ENCODE data around the gene TIAM2. TPM values are rescaled to one million over a fixed set of nuclear protein-coding genes. Genes with fewer than 3 reads are reported as not detected.

Gene TIAM2
- total RNA-seq (2022; extraction: Qiagen RNA extraction): 2.8 to 6.1 TPM (median 3.9 TPM) in 5 replicates

GRCh38 chr6:154995254-154996015 is at the start of gene TIAM2:
Gene TIAM2 (plus strand): TSS chr6:154995315. CDS start chr6:155129224, 133,909 bp downstream.

DNA sequence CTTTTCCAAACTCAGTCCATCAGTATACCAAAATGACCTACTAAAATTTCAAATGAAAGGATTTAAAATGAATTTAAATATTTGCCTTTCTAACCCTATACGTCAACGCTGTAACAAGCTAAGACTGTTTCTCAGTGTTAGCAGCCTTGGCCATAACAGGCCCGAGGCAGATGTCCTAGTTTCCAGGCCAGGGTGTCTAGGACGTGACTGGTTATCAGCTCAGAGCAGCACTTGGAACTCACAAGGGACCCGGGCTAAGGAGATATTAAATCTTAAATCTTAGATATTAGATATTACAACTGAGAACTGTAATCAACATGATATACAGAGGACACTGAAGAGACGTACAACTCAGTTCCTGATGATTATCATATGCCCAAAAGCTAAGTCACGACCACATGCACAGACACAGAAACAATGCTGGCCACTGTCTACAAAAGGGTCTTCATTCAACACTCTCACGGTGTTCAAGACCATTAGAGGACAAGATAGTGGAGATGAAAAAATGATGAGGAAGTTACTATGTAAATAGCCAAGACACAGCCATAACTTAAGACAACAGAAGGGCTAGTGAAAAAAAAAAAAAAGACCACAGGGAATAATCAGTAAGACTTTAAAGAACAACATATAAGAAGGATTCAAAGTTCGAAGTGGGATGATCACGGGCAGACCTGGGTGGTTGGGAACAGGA is 268.4 kb downstream of the TIAM2 start, which contains the start of gene CLDN20:
Gene CLDN20, plus strand, starts transcription at position 641 of the 691 bp plus-strand sequence. CDS start 11,707 bp downstream, outside the sequence.

Data from A549 treated with Hydrocortisone at 1 μM for 4 hours (cell line).